RWPE1 (cell line): Measurements from ENCODE around the gene CTDSPL.

ENCODE experiments used
- CTCF ChIA-PET: fragments of 350-600 bp; sonication (Branson Sonifier 250); formaldehyde crosslinking; extraction: SDS; loops from one replicate; lab custom pipeline; 2021; lab: Yijun Ruan, JAX
- POLR2A ChIA-PET: fragments of 400-600 bp; formaldehyde crosslinking; extraction: SDS; loops from one replicate; lab custom pipeline; 2020; ENCODE audit warnings: antibody characterized with exemption; ENCODE audit not compliant: low non-redundant PET; lab: Yijun Ruan, JAX
- DNase-seq: peaks from one replicate; pipeline ENCODE4 v3.0.0; 2012; ENCODE audit warnings: low spot score
- H3K27ac ChIP-seq: fragments of 450-650 bp; 2 replicates; pipeline ENCODE4 v1.5.1; 2017
- TF ChIP-seq, protein P1 (sequence below): fragments of 450-650 bp; conservative IDR thresholded peaks from 2 replicates; pipeline ENCODE4 v1.5.1; 2017; ENCODE audit warnings: low read depth, mild to moderate bottlenecking

CTDSPL gene

DNA sequence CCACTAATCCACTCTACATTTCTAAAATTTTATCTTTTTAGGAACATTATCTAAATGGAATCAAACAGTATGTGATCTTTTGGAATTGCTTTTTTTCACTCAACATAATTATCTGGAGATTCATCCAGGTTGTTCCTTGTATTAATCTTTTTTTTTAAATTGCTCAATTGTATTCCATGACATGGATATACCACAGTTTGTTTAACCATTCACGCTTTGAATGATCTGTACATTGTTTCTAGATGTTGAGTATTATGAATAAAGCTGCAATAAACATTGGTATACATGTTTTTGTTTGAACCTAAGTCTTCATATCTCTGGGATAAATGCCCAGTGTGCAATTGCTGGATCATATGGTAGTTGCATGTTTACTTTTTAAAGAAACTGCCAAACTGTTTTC is 5.5 kb downstream of the CTDSPL start:
- ChIA-PET POLR2A (no interaction called here), CTCF (no interaction called here)
- TF ChIP-seq, protein P1, sequence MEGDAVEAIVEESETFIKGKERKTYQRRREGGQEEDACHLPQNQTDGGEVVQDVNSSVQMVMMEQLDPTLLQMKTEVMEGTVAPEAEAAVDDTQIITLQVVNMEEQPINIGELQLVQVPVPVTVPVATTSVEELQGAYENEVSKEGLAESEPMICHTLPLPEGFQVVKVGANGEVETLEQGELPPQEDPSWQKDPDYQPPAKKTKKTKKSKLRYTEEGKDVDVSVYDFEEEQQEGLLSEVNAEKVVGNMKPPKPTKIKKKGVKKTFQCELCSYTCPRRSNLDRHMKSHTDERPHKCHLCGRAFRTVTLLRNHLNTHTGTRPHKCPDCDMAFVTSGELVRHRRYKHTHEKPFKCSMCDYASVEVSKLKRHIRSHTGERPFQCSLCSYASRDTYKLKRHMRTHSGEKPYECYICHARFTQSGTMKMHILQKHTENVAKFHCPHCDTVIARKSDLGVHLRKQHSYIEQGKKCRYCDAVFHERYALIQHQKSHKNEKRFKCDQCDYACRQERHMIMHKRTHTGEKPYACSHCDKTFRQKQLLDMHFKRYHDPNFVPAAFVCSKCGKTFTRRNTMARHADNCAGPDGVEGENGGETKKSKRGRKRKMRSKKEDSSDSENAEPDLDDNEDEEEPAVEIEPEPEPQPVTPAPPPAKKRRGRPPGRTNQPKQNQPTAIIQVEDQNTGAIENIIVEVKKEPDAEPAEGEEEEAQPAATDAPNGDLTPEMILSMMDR = no peak
- no peak for DNase-seq
- no peak overlapping the region for H3K27ac ChIP-seq

DNA sequence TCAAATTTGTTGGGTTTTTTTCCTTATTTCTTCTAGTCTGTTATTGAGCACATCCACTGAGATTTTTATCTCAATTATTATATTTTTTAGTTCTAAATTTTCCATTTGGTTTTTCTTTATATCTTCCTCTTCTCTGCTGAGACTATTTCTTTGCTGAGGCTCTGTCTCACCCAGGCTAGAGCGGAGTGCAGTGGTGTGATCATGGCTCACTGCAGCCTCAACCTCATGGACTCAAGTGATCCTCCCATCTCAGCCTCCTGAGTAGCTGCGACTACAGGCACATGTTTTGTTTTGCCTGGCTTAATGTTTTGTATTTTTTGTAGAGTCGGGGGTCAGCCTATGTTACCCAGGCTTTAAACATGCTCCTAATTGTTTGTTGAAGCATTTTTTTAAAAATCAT is 10.2 kb downstream of the CTDSPL start:
- no peak overlapping the region for H3K27ac ChIP-seq
- ChIA-PET CTCF (interaction anchor here (0.6 kb wide), 1 partner anchor 74 kb away, joined by 3 read pairs; no protein-coding TSS in a partner anchor), POLR2A (no interaction called here)
- no peak for DNase-seq
- TF ChIP-seq, protein P1 = no peak

DNA sequence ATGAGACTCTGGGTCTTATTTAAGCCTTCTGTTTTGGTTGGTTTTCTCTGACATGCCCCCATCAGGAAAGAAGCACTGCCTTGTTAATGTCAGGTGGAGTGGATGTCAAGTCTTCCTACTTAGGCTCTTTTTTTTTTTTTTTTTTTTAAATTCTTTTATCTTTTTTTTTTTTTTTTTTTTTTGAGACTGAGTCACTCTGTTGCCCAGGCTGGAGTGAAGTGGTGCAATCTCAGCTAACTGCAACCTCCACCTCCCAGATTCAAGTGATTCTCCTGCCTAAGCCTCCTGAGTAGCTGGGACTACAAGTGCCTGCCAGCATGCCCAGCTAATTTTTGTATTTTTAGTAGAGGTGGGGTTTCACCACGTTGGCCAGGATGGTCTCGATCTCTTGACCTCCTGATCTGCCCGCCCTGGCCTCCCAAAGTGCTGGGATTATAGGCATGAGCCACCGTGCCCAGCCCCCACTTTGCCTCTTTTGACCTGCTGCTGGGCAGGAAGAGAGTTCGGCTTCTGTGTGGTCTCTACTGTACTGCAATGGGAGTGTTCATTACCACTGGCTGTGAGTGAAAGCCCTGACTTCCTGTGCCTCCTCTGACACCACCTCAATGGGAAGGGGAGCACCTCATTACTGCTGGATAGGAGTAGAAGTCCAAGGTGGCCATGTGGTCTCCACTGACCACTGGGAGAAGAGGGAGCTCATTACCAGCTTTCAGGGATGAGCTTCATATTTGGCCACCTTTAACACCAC is 10.9 kb downstream of the CTDSPL start:
- ChIA-PET POLR2A (no interaction called here), CTCF (interaction anchor here (0.6 kb wide), 1 partner anchor 73 kb away, joined by 3 read pairs; no protein-coding TSS in a partner anchor)
- TF ChIP-seq, protein P1 = no peak
- no peak for DNase-seq
- no peak overlapping the region for H3K27ac ChIP-seq

DNA sequence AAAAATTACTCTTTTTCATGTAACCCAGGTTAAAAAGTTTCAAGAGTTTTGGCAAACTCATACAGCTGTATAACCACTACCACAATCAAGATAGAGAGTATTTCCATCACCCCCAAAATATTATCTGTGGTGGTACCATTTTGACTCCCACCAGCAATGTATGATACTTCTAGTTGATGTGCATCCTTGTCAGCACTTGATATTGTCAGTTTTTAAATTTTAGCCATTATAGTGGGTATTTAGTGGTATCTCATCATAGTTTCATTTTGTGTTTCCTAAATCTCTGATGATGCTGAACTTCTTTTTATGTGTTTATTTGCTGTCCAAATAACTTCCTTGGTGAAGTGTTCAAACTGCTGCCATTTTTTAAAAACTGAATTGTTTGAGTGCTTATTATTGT is 14.6 kb downstream of the CTDSPL start:
- ChIA-PET POLR2A (no interaction called here), CTCF (no interaction called here)
- H3K27ac ChIP-seq = no peak overlapping the region
- DNase-seq = no peak
- TF ChIP-seq, protein P1 = no peak

DNA sequence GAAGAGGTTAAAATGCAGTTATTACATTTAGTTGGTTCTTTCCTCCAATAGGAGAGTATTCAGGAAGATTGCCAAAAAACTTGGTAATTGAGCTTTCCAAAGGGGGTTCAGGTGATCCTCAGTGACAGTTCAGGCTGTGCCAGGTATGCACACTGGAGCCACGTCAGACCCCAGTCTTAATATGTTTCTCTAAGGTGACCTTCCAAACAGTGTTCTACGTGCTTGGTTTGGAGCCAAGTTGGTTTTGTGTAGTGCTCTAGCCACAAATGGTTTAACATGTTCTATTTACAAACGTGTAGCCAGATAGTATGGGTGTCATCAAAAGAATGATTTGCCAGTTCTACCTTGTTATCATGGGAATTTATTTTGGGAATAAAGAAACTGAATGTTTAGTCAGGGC is 21.0 kb downstream of the CTDSPL start:
- POLR2A ChIA-PET = no interaction called here

DNA sequence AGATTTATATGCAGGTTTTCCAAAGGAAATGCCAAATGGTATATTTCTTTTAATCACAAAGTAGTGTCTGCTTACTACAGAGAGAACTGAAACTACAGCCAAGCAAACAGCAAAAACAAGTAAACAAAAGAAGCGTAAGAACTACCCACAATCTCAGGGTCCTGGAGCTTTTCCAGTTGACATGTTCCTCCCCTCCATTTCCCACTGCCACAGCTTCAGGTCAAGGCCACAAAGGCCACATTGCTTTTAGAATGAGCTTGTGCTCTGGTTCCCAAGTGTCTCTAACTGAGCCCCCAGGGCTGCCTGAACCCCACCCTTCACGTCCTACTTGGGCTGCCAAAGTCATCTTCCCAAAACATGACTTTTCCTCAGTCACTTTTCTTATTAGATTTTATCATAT is 24.1 kb downstream of the CTDSPL start:
- H3K27ac ChIP-seq = no peak overlapping the region
- TF ChIP-seq, protein P1 = no peak
- DNase-seq = no peak
- CTCF ChIA-PET = no interaction called here
- POLR2A ChIA-PET = no interaction called here

More for the DNA sequence above, 21.0 kb downstream of the CTDSPL start:
- no peak for DNase-seq
- TF ChIP-seq, protein P1 = no peak
- CTCF ChIA-PET = no interaction called here
- H3K27ac ChIP-seq = no peak overlapping the region
